K562 (cell line): Measurements from ENCODE around the gene LINGO4. TPM values are rescaled to one million over a fixed set of nuclear protein-coding genes. Genes with fewer than 3 reads are reported as not detected.

Experiments used
- ATAC-seq: fragments of 200-7000 bp; cut with Tn5 transposase; 3 replicates; pipeline ENCODE4 v1.9.1; 2020; ENCODE audit warnings: moderate library complexity
- BruUV-seq: library from RNA; stranded (reverse); fragments of 400-500 nt; replicated peaks from 2 replicates; lab custom pipeline; 2021; lab: Mats Ljungman, UMichigan
- CTCF ChIA-PET: fragments of 300-600 bp; formaldehyde crosslinking; extraction: SDS; loops from one replicate; lab custom pipeline; 2021; ENCODE audit warnings: low intra/inter-chr PET ratio; lab: Yijun Ruan, JAX
- POLR2A ChIA-PET: fragments of 300-600, 350-650 bp; sonication (Branson Sonifier 250); formaldehyde crosslinking; extraction: SDS; loops from one replicate; lab custom pipeline; 2021; ENCODE audit warnings: antibody characterized with exemption, inconsistent platforms; lab: Yijun Ruan, JAX
- DNase-seq, 4 experiments: peaks; one replicate each; pipeline versions ENCODE4 v3.0.0 to v3.0.0-alpha.2; 2011 to 2018; ENCODE audit warnings: low spot score in 3 of 4, mixed read lengths in 3 of 4; ENCODE audit errors: extremely low read depth in 1 of 4
- FAIRE-seq: peaks from 2 replicates; lab custom pipeline; 2011; peaks lifted over from hg19 to GRCh38; lab: Jason Lieb, UNC
- H2AFZ ChIP-seq: 2 replicates; pipeline ENCODE4 v1.6.0; 2011; ENCODE audit warnings: low read depth, low read length, control low read depth, inconsistent platforms
- H3K27ac ChIP-seq: fragments of 200-600 bp; 3 replicates; pipeline ENCODE4 v1.8.0; 2011; ENCODE audit warnings: low read depth, mild to moderate bottlenecking, control low read depth, inconsistent platforms, low read length, moderate library complexity, mixed read lengths; ENCODE audit errors: extremely low read depth
- H3K27me3 ChIP-seq, 2 experiments: fragments of 300-600 bp in 1 of 2; 2 replicates in 1 of 2; 3 replicates in 1 of 2; pipeline versions ENCODE4 v1.6.0 to v1.8.0; 2011; ENCODE audit warnings: inconsistent platforms in 2 of 2, low read length in 2 of 2, mild to moderate bottlenecking in 1 of 2, mixed read lengths in 1 of 2, moderate library complexity in 1 of 2; ENCODE audit not compliant: control insufficient read depth in 2 of 2, insufficient read depth in 2 of 2
- H3K36me3 ChIP-seq: fragments of 300-600 bp; 3 replicates; pipeline ENCODE4 v1.8.0; 2011; ENCODE audit warnings: mild to moderate bottlenecking, low read length, inconsistent platforms; ENCODE audit not compliant: control insufficient read depth, insufficient read depth
- H3K4me1 ChIP-seq, 2 experiments: fragments of 200-600 bp in 1 of 2; replicated peaks in 1 of 2; 2 replicates in 1 of 2; 3 replicates in 1 of 2; pipeline versions ENCODE4 v1.5.1 to v1.8.0; 2011; ENCODE audit warnings: inconsistent platforms in 2 of 2, low read length in 2 of 2, mild to moderate bottlenecking in 1 of 2, mixed read lengths in 1 of 2, moderate library complexity in 1 of 2; ENCODE audit not compliant: control insufficient read depth in 2 of 2, insufficient read depth in 2 of 2
- H3K4me2 ChIP-seq: 2 replicates; pipeline ENCODE4 v1.6.1; 2011; ENCODE audit warnings: low read length, control low read depth, inconsistent platforms, mixed read lengths; ENCODE audit not compliant: insufficient read depth
- H3K4me3 ChIP-seq: fragments of 200-600 bp; sonication (generic), shearing (Covaris generic); 2 replicates; pipeline ENCODE4 v1.5.1; 2016; ENCODE audit warnings: control low read depth, inconsistent platforms
- H3K79me2 ChIP-seq: fragments of 200-600 bp; 3 replicates; pipeline ENCODE4 v1.8.0; 2011; ENCODE audit warnings: low read length, inconsistent platforms; ENCODE audit not compliant: control insufficient read depth, insufficient read depth
- H3K9ac ChIP-seq, 2 experiments: 2 replicates each; pipeline versions ENCODE4 v1.6.0 to v1.6.1; 2011; ENCODE audit warnings: low read depth in 2 of 2, low read length in 2 of 2, control low read depth in 1 of 2, inconsistent platforms in 1 of 2, mild to moderate bottlenecking in 1 of 2, mixed read lengths in 1 of 2; ENCODE audit not compliant: insufficient read depth in 1 of 2
- H3K9me1 ChIP-seq: one replicate; pipeline ENCODE4 v1.6.0; 2011; ENCODE audit warnings: inconsistent platforms, mild to moderate bottlenecking, low read length, moderate library complexity; ENCODE audit not compliant: control insufficient read depth, insufficient read depth
- H3K9me3 ChIP-seq: replicated peaks from 2 replicates; pipeline ENCODE4 v1.5.1; 2011; ENCODE audit warnings: low read depth, low read length, inconsistent platforms; ENCODE audit not compliant: control insufficient read depth, insufficient read depth
- H4K20me1 ChIP-seq: replicated peaks from 2 replicates; pipeline ENCODE4 v1.6.1; 2011; ENCODE audit warnings: low read length, inconsistent platforms, mixed read lengths; ENCODE audit not compliant: control insufficient read depth, insufficient read depth
- ELF1 ChIP-seq: fragments of 200-800 bp; sonication (Bioruptor generic); IDR thresholded peaks from 2 replicates; pipeline ENCODE4 v1.6.1; 2016; ENCODE audit warnings: missing genetic modification characterization, missing compliant biosample characterization
- HDAC8 ChIP-seq: fragments of 450-650 bp; IDR thresholded peaks from 2 replicates; pipeline ENCODE4 v1.6.1; 2016; ENCODE audit warnings: mild to moderate bottlenecking, missing genetic modification characterization, moderate library complexity, missing compliant biosample characterization
- NR0B1 ChIP-seq: fragments of 450-650 bp; IDR thresholded peaks from one replicate; pipeline ENCODE4 v1.6.1; 2018; ENCODE audit warnings: mild to moderate bottlenecking, moderate library complexity; ENCODE audit not compliant: partially characterized antibody
- PHB2 ChIP-seq: fragments of 450-650 bp; IDR thresholded peaks from 2 replicates; pipeline ENCODE4 v1.6.1; 2017; ENCODE audit warnings: low read depth
- RBM15 ChIP-seq: fragments of 200-400 bp; formaldehyde crosslinking; IDR thresholded peaks from 2 replicates; pipeline ENCODE4 v1.6.1; 2018; ENCODE audit warnings: mild to moderate bottlenecking, low read length, moderate library complexity; ENCODE audit not compliant: insufficient read depth
- SIX5 ChIP-seq, 2 experiments: IDR thresholded peaks; 2 replicates each; pipeline ENCODE4 v1.6.1; 2011; ENCODE audit warnings: low read length in 2 of 2, borderline replicate concordance in 1 of 2, low read depth in 1 of 2, mild to moderate bottlenecking in 1 of 2, moderate library complexity in 1 of 2; ENCODE audit not compliant: insufficient read depth in 1 of 2
- SRSF7 ChIP-seq: fragments of 200-400 bp; formaldehyde crosslinking; optimal IDR thresholded peaks from 2 replicates; pipeline ENCODE3; 2017; ENCODE audit warnings: mild to moderate bottlenecking, low read depth, low read length
- ZBTB34 ChIP-seq: fragments of 250-450 bp; sonication (Bioruptor Pico); IDR thresholded peaks from 2 replicates; pipeline ENCODE4 v1.8.0; 2021; ENCODE audit warnings: mild to moderate bottlenecking, moderate library complexity
- ZNF12 ChIP-seq: sonication (generic); formaldehyde crosslinking; IDR thresholded peaks from 2 replicates; pipeline ENCODE4 v1.4.0; 2020; ENCODE audit warnings: mild to moderate bottlenecking, missing genetic modification reagents
- WGBS: fragments of 100-300 bp; shearing (Covaris generic); methylation state at CpG from one replicate; pipeline ENCODE4 v1.1.6; 2016; ENCODE audit warnings: low coverage, mixed read lengths; ENCODE audit not compliant: insufficient coverage; ENCODE audit errors: missing lambda C conversion rate; 5-methylcytosine and 5-hydroxymethylcytosine counted together
- in situ Hi-C: fragments of 300-500 bp; cut with MboI; formaldehyde crosslinking; loops from 4 replicates; pipeline ENCODE4 v1.15.0; 2018; ENCODE audit warnings: inconsistent platforms, mixed read lengths
- intact Hi-C: fragments of 100-400 bp; cut with micrococcal nuclease; formaldehyde crosslinking; loops from 2 replicates; pipeline ENCODE4 v1.14.2; 2022
- polyA plus RNA-seq, 8 experiments: library from polyadenylated mRNA; depleted of rRNA in 4 of 8; stranded (reverse) in 5 of 8; unstranded in 3 of 8; fragments of >200 nt; fragmentation: Nextera tagmentation in 2 of 8; fragmentation: Illumina TruSeq in 1 of 8; extraction: Ambion mirVana in 2 of 8; extraction: Trizol in 1 of 8; gene quantifications; 2 replicates each; pipeline versions ENCODE4 v1.2.1 to v1.2.3, GENCODE V29; 2011 to 2014; ENCODE audit warnings: inconsistent platforms in 1 of 8, missing spikeins in 1 of 8
- total RNA-seq, 7 experiments: library from RNA; depleted of rRNA in 6 of 7; stranded (reverse); fragments of >200 nt in 6 of 7; fragmentation: Illumina TruSeq in 2 of 7; extraction: Trizol in 2 of 7; gene quantifications; 2 replicates each; pipeline versions ENCODE4 v1.2.1 to v1.2.3, GENCODE V29; 2011 to 2021; ENCODE audit warnings: low replicate concordance in 1 of 7

Gene LINGO4
- total and polyA plus RNA-seq, 9 of the 15 experiments (the other 6 are each of a cell fraction or from before 2014, with no cell fraction given), result not detected

- BruUV-seq, result no TSS peak
- WGBS, result 63% methylated on average over 4 of the region's 4 CpGs
- Histone ChIP-seq H3K79me2 (no peaks in the 10 kb centered on the region), H3K4me3 (no peak overlapping the region), H3K36me3 (peaks cover 10% of the 10 kb centered on the region; the same call in 2 of the 3 replicates), H3K27ac (no peak overlapping the region), H3K9me3 (0 out of 2 replicates have a peak, but pooled peaks cover 2% of the 10 kb centered on the region), H2AFZ (no peak overlapping the region), H3K4me2 (no peak overlapping the region), H3K4me1 (peaks cover 14 to 35% of the 10 kb centered on the region in 2 experiments), H4K20me1 (no peaks in the 10 kb centered on the region), H3K27me3 (no peaks in the 10 kb centered on the region), H3K9me1 (no peaks in the 10 kb centered on the region), H3K9ac (no peak overlapping the region)
- ATAC-seq (no peak), DNase-seq (no peak), FAIRE-seq (no peak)
- ChIA-PET CTCF (no interaction called here), POLR2A (interaction anchor here (0.6 to 1.5 kb wide), 4 partner anchors 8 to 397 kb away, joined by 3 to 7 read pairs (median 4); partner anchors contain the start of gene TDRKH)
- in situ Hi-C loops (no loop called here), intact Hi-C loops (no loop called here)
- TF ChIP-seq NR0B1 (no peak), SRSF7 (no peak), PHB2 (no peak), ELF1 (tag) (no peak), RBM15 (no peak), SIX5 (IDR thresholded peaks at IDR 0.05; ENCODE audit: borderline replicate concordance in 1 of 2, insufficient read depth in 1 of 2, low read depth in 1 of 2, low read length in 2 of 2) (no peak), ZNF12 (CRISPR knock-in tag) (no peak), ZBTB34 (CRISPR knock-in tag) (no peak), HDAC8 (no peak)
Observed at GRCh38 chr1:151779852-151780251, 25.4 kb downstream of the LINGO4 start.
